Measurements from ENCODE around the gene ZNF700.
"Not testable (repeated sequence)": the region's sequence is repeated elsewhere in the genome, so short reads cannot be mapped to it uniquely, and the experiment has no call there.

The ZNF700 gene

GRCh38 chr19:11924886-11925650 is at the start of gene ZNF700:
ZNF700 (plus strand) TSS chr19:11925107; CDS start chr19:11925211, 104 bp downstream.
- DNase-seq (ENCODE audit: low read depth, low spot score) = peak; percentile 72

- DNase-seq (ENCODE audit: low read depth, low spot score) = not testable (repeated sequence)
Observed at GRCh38 chr19:11879687-11880266, 45.1 kb upstream of the ZNF700 start.

- no peak for DNase-seq (ENCODE audit: low read depth, low spot score)
Observed at GRCh38 chr19:11880598-11880997, 44.3 kb upstream of the ZNF700 start.

GRCh38 chr19:11881151-11881800 is 43.6 kb upstream of the ZNF700 start:
- DNase-seq (ENCODE audit: low read depth, low spot score) = no peak

- no peak for DNase-seq (ENCODE audit: low read depth, low spot score)
Observed at GRCh38 chr19:11882606-11883005, 42.3 kb upstream of the ZNF700 start.

GRCh38 chr19:11887234-11887610 is 37.7 kb upstream of the ZNF700 start:
- DNase-seq (ENCODE audit: low read depth, low spot score) = no peak

GRCh38 chr19:11887611-11888531 is 37.0 kb upstream of the ZNF700 start, which contains the start of gene ZNF69:
ZNF69 (plus strand) TSS chr19:11887782; CDS start chr19:11887924, 142 bp downstream.
- peak; percentile 20 for DNase-seq (ENCODE audit: low read depth, low spot score)

GRCh38 chr19:11889901-11890300 is 35.0 kb upstream of the ZNF700 start:
- not testable (repeated sequence) for DNase-seq (ENCODE audit: low read depth, low spot score)

- no peak for DNase-seq (ENCODE audit: low read depth, low spot score)
Observed at GRCh38 chr19:11890634-11891033, 34.3 kb upstream of the ZNF700 start.

- no peak for DNase-seq (ENCODE audit: low read depth, low spot score)
Observed at GRCh38 chr19:11894851-11895250, 30.1 kb upstream of the ZNF700 start.

- DNase-seq (ENCODE audit: low read depth, low spot score) = no peak
Observed at GRCh38 chr19:11902228-11902627, 22.7 kb upstream of the ZNF700 start.

GRCh38 chr19:11905928-11906327 is 19.0 kb upstream of the ZNF700 start:
- DNase-seq (ENCODE audit: low read depth, low spot score) = no peak

- not testable (repeated sequence) for DNase-seq (ENCODE audit: low read depth, low spot score)
Observed at GRCh38 chr19:11911937-11912336, 13.0 kb upstream of the ZNF700 start.

- DNase-seq (ENCODE audit: low read depth, low spot score) = not testable (repeated sequence)
Observed at GRCh38 chr19:11914417-11915051, 10.4 kb upstream of the ZNF700 start.

- DNase-seq (ENCODE audit: low read depth, low spot score) = no peak
Observed at GRCh38 chr19:11921852-11922495, 2.9 kb upstream of the ZNF700 start.

- DNase-seq (ENCODE audit: low read depth, low spot score) = not testable (repeated sequence)
Observed at GRCh38 chr19:11925651-11926187, 812 bp downstream of the ZNF700 start.

GRCh38 chr19:11927227-11927626 is 2.3 kb downstream of the ZNF700 start:
- no peak for DNase-seq (ENCODE audit: low read depth, low spot score)

- no peak for DNase-seq (ENCODE audit: low read depth, low spot score)
Observed at GRCh38 chr19:11931051-11931450, 6.1 kb downstream of the ZNF700 start.

- DNase-seq (ENCODE audit: low read depth, low spot score) = no peak
Observed at GRCh38 chr19:11931513-11931912, 6.6 kb downstream of the ZNF700 start.

- DNase-seq (ENCODE audit: low read depth, low spot score) = not testable (repeated sequence)
Observed at GRCh38 chr19:11935829-11936228, 10.9 kb downstream of the ZNF700 start.

Data from smooth muscle cell of the brain vasculature (primary cell).